Hepatocyte (in vitro differentiated cells): ENCODE data around the gene GRK6. TPM values are rescaled to one million over a fixed set of nuclear protein-coding genes. Genes with fewer than 3 reads are reported as not detected.

ENCODE experiments used
- DNase-seq: peaks from one replicate; pipeline ENCODE4 v3.0.0-alpha.2; 2016; ENCODE audit warnings: low spot score
- H2AFZ ChIP-seq: fragments of 200-600 bp; sonication (generic); 2 replicates; pipeline ENCODE4 v1.6.0; 2016; ENCODE audit warnings: antibody characterized with exemption, mild to moderate bottlenecking
- H3K27ac ChIP-seq: fragments of 200-600 bp; sonication (generic); 2 replicates; pipeline ENCODE4 v1.5.1; 2016; ENCODE audit warnings: mild to moderate bottlenecking
- H3K27me3 ChIP-seq: fragments of 200-600 bp; sonication (generic); 2 replicates; pipeline ENCODE4 v1.6.1; 2016
- H3K36me3 ChIP-seq: fragments of 200-600 bp; sonication (generic); replicated peaks from 2 replicates; pipeline ENCODE4 v1.5.1; 2016; ENCODE audit warnings: low read depth; ENCODE audit not compliant: insufficient read depth
- H3K4me1 ChIP-seq: fragments of 200-600 bp; sonication (generic); 2 replicates; pipeline ENCODE4 v1.5.1; 2016; ENCODE audit warnings: mild to moderate bottlenecking, moderate library complexity; ENCODE audit not compliant: insufficient read depth
- H3K4me2 ChIP-seq: fragments of 200-600 bp; sonication (generic); 2 replicates; pipeline ENCODE4 v1.6.0; 2016
- H3K4me3 ChIP-seq: fragments of 200-600 bp; sonication (generic); 2 replicates; pipeline ENCODE4 v1.5.1; 2016; ENCODE audit warnings: mild to moderate bottlenecking
- H3K79me2 ChIP-seq: fragments of 200-600 bp; sonication (generic); 2 replicates; pipeline ENCODE4 v1.6.0; 2017; ENCODE audit warnings: mild to moderate bottlenecking
- H3K9me2 ChIP-seq: fragments of 200-600 bp; sonication (generic); replicated peaks from 2 replicates; pipeline ENCODE4 v1.6.0; 2017; ENCODE audit warnings: mild to moderate bottlenecking; ENCODE audit not compliant: insufficient read depth
- H3K9me3 ChIP-seq: fragments of 200-600 bp; sonication (generic); 2 replicates; pipeline ENCODE4 v1.5.1; 2016; ENCODE audit warnings: low read depth, mild to moderate bottlenecking
- H4K20me1 ChIP-seq: fragments of 200-600 bp; sonication (generic); 2 replicates; pipeline ENCODE4 v1.6.0; 2016; ENCODE audit warnings: mild to moderate bottlenecking; ENCODE audit not compliant: insufficient read depth, poor library complexity, severe bottlenecking
- EZH2 ChIP-seq: fragments of 200-600 bp; sonication (generic); IDR thresholded peaks from 2 replicates; pipeline ENCODE4 v1.6.1; 2016; ENCODE audit warnings: antibody characterized with exemption, mild to moderate bottlenecking, borderline replicate concordance
- EZH2phosphoT487 ChIP-seq: fragments of 200-600 bp; sonication (generic); IDR thresholded peaks from one replicate; pipeline ENCODE4 v1.6.1; 2018; ENCODE audit warnings: antibody characterized with exemption, mild to moderate bottlenecking, low read depth, moderate library complexity; ENCODE audit not compliant: unreplicated experiment, severe bottlenecking
- WGBS: methylation state at CpG from one replicate; pipeline ENCODE4 v1.1.6; 2016; ENCODE audit warnings: low lambda C conversion rate; ENCODE audit errors: missing lambda C conversion rate; 5-methylcytosine and 5-hydroxymethylcytosine counted together
- polyA plus RNA-seq: library from polyadenylated mRNA; unstranded; fragments of >200 nt; fragmentation: Nextera tagmentation; extraction: Ambion mirVana; gene quantifications from 2 replicates; pipeline ENCODE4 v1.2.1, GENCODE V29; 2016
- total RNA-seq: library from RNA; depleted of rRNA; stranded (reverse); fragments of >200 nt; gene quantifications from 2 replicates; pipeline ENCODE4 v1.2.3, GENCODE V29; 2014
- TF ChIP-seq, protein P1 (sequence below): fragments of 200-600 bp; sonication (generic); IDR thresholded peaks from 2 replicates; pipeline ENCODE4 v1.5.1; 2016; ENCODE audit warnings: antibody characterized with exemption, mild to moderate bottlenecking; ENCODE audit not compliant: poor library complexity

Gene GRK6
- total and polyA plus RNA-seq, 2 experiments from 2014 or later = 29.3 to 31.1 TPM

DNA sequence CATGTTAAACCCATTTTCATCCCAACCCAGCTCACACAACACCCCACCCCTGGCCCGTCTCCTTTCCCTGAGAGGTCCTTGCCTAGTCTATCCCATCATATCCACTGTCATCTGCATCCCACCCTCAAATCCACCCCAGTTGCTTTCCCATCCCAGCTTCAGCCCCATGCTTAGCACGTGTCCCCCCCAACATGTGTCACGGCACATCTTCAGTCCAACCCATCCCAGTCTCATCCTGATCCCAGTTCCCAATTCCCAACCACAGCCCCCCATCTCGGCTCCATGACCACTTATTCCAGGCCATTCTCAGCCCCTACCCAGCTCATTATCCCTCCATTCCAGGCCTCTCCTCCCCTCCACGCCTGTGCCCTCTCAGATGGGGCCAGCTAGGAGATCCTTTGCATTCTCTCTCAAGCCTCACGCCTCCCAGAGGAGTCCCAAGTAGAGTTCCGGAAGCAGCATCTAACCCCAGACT lies 47.6 kb downstream of the GRK6 start:
- H3K36me3 ChIP-seq = no peaks in the 10 kb centered on the region
- no peaks in the 10 kb centered on the region for H3K27me3 ChIP-seq
- peaks cover 39% of the 10 kb centered on the region for H3K79me2 ChIP-seq
- H2AFZ ChIP-seq = no peak overlapping the region
- TF ChIP-seq, protein P1, sequence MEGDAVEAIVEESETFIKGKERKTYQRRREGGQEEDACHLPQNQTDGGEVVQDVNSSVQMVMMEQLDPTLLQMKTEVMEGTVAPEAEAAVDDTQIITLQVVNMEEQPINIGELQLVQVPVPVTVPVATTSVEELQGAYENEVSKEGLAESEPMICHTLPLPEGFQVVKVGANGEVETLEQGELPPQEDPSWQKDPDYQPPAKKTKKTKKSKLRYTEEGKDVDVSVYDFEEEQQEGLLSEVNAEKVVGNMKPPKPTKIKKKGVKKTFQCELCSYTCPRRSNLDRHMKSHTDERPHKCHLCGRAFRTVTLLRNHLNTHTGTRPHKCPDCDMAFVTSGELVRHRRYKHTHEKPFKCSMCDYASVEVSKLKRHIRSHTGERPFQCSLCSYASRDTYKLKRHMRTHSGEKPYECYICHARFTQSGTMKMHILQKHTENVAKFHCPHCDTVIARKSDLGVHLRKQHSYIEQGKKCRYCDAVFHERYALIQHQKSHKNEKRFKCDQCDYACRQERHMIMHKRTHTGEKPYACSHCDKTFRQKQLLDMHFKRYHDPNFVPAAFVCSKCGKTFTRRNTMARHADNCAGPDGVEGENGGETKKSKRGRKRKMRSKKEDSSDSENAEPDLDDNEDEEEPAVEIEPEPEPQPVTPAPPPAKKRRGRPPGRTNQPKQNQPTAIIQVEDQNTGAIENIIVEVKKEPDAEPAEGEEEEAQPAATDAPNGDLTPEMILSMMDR = no peak
- TF ChIP-seq EZH2 (no peak), EZH2phosphoT487 (no peak)
- peaks cover 22% of the 10 kb centered on the region for H3K4me1 ChIP-seq
- WGBS = 47% methylated on average over 7 of the region's 7 CpGs
- H3K9me3 ChIP-seq = no peaks in the 10 kb centered on the region
- no peak for DNase-seq
- H4K20me1 ChIP-seq = peaks cover 36% of the 10 kb centered on the region
- H3K9me2 ChIP-seq = no peaks in the 10 kb centered on the region
- H3K4me2 ChIP-seq = peak overlapping the region; percentile 96
- H3K4me3 ChIP-seq = no peak overlapping the region
- H3K27ac ChIP-seq = no peak overlapping the region

DNA sequence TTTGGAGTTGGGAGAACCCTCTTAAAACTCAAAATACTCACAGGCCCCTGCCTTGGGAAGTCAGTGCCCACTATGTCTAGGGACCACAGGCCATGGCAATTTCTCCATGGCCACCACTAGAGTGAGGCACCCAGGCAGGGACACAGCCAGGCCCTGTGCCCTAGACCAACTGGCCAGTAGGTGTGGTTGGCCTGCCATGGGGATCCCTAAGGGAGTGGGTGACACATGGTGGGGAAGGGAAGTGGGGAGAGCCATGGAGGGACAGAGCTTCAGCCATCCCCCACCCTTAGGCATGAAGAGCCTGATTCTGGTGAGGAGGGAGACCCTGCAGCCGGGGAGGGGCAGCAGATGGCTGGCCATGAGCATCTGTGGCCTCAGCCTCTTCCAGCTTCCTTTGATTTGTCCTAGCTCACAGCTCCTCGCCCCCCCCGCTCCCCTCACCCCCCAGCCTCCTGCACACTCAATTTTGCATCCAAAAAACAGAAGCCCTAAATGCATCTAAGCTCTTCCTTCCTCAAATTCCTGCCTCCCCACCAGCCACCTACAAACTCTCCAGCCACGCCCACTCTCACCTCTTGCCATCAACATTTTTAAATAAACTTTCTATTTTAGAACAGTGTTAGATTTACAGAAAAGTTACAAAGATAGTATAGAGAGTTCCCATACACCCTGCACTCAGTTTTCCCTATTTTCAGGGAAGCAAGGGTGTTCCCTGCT lies 48.5 kb downstream of the GRK6 start:
- Histone ChIP-seq H3K27ac (no peak overlapping the region), H3K4me3 (no peak overlapping the region), H3K79me2 (peaks cover 29% of the 10 kb centered on the region), H3K36me3 (no peaks in the 10 kb centered on the region), H3K9me2 (no peaks in the 10 kb centered on the region), H2AFZ (no peak overlapping the region), H4K20me1 (peaks cover 26% of the 10 kb centered on the region), H3K4me1 (peaks cover 23% of the 10 kb centered on the region), H3K4me2 (no peak overlapping the region), H3K27me3 (no peaks in the 10 kb centered on the region), H3K9me3 (no peaks in the 10 kb centered on the region)
- WGBS = 79% methylated on average over 3 of the region's 4 CpGs
- no peak for DNase-seq
- TF ChIP-seq EZH2phosphoT487 (no peak), EZH2 (no peak)
- TF ChIP-seq, protein P1 = no peak

DNA sequence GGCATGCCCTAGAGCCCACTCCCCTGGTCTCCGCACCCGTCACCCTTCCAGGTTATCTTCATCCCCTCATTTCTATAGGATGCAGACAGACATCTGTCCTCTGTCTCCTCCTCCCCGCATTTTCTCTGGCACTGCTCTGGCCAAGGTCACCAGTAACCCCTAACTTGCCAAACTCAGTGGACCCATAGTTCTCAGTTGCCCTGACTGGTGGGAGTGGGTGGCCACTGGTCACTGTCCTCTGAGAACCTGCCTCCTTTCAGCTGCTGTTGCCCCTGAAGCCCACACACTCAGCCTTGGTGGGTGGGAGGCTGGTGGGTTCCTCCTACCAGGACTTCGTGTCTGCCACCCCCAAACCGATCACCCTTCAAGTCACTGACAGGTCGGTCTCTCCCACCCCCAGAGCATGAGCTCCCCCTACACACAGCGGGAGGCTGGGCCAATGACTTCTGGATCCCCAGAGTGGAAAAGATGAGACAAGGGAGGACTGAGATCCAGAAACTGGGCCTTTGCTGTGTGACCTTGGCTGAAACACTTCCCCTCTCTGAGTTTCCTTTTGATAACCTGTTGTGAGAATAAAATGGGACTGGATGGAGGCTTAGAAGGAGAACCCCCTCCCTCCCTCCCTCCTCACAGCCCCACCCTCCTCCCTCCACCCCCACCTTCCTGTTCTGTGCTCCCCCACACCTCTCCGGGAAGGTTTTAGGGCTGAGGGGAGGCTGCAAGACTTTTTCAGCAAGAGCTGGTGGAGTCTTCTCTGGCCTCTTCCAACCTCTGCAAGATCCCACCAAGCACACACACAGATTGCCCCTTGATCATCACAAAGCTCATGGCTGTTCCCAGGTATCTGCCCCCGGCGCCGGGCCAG lies 49.3 kb downstream of the GRK6 start:
- peaks cover 23% of the 10 kb centered on the region for H3K4me1 ChIP-seq
- no peaks in the 10 kb centered on the region for H3K9me2 ChIP-seq
- H2AFZ ChIP-seq = no peak overlapping the region
- no peak for TF ChIP-seq EZH2phosphoT487
- TF ChIP-seq EZH2 = no peak
- TF ChIP-seq, protein P1 = no peak
- no peaks in the 10 kb centered on the region for H3K36me3 ChIP-seq
- H3K4me3 ChIP-seq = no peak overlapping the region
- no peak overlapping the region for H3K27ac ChIP-seq
- no peaks in the 10 kb centered on the region for H3K9me3 ChIP-seq
- no peak overlapping the region for H3K4me2 ChIP-seq
- H3K79me2 ChIP-seq = peaks cover 21% of the 10 kb centered on the region
- no peaks in the 10 kb centered on the region for H3K27me3 ChIP-seq
- peaks cover 19% of the 10 kb centered on the region for H4K20me1 ChIP-seq
- DNase-seq = no peak
- WGBS = 69% methylated on average over 11 of the region's 11 CpGs
